ENCODE data around the gene CLUH. TPM values are rescaled to one million over a fixed set of nuclear protein-coding genes. Genes with fewer than 3 reads are reported as not detected.

The CLUH gene
- total RNA-seq, 1 donor from 2014 or later: 6.8 TPM

DNA sequence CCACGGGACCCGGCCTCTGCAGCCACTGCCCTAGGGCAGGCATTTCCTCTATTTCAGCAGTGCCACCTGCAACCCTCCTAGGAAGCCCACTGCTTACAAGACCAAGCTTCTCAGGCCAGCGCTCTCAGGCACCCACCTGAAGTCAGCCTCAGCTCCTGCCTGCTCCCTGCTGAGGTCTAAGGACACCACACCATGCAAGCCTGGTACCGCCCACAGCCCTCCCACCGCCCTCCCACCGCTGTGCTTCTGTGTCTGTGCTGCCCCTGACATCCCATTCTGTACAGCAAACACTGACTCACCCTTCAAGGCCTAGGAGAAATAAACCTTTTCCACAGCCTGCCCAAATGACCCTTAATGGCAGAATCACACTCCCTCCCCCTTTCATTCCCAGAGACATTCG lies 6.3 kb downstream of the CLUH start:
- Histone ChIP-seq H3K4me2 (no peak overlapping the region), H3K4me1 (peaks cover 14% of the 10 kb centered on the region), H4K20me1 (ENCODE audit: low read depth) (peaks cover 49% of the 10 kb centered on the region), H3K9ac (no peak overlapping the region), H3K4me3 (no peak overlapping the region), H2AFZ (replicated peaks) (no peak overlapping the region), H3K79me2 (ENCODE audit: low read depth) (peaks cover 43% of the 10 kb centered on the region), H3F3A (ENCODE audit: low read depth) (peaks cover 2% of the 10 kb centered on the region), H3K36me3 (no peaks in the 10 kb centered on the region), H3K27me3 (peaks cover 4% of the 10 kb centered on the region), H3K9me3 (ENCODE audit: low read depth) (no peaks in the 10 kb centered on the region), H3K27ac (no peak overlapping the region)
- H3K36me3 Mint-ChIP-seq: peaks cover 2% of the 10 kb centered on the region
- TF ChIP-seq EZH2 (IDR thresholded peaks at IDR 0.05) (no peak), EZH2phosphoT487 (IDR thresholded peaks at IDR 0.05) (no peak)
- TF ChIP-seq, protein P1, sequence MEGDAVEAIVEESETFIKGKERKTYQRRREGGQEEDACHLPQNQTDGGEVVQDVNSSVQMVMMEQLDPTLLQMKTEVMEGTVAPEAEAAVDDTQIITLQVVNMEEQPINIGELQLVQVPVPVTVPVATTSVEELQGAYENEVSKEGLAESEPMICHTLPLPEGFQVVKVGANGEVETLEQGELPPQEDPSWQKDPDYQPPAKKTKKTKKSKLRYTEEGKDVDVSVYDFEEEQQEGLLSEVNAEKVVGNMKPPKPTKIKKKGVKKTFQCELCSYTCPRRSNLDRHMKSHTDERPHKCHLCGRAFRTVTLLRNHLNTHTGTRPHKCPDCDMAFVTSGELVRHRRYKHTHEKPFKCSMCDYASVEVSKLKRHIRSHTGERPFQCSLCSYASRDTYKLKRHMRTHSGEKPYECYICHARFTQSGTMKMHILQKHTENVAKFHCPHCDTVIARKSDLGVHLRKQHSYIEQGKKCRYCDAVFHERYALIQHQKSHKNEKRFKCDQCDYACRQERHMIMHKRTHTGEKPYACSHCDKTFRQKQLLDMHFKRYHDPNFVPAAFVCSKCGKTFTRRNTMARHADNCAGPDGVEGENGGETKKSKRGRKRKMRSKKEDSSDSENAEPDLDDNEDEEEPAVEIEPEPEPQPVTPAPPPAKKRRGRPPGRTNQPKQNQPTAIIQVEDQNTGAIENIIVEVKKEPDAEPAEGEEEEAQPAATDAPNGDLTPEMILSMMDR (IDR thresholded peaks at IDR 0.05): no peak
- peaks cover 20% of the 10 kb centered on the region for H3K4me1 Mint-ChIP-seq
- peak overlapping the region; percentile 83 for H3K27ac Mint-ChIP-seq
- H3K27me3 Mint-ChIP-seq (ENCODE audit: insufficient read depth, low read depth): peaks cover 10% of the 10 kb centered on the region
- peak overlapping the region; percentile 11 for H3K4me3 Mint-ChIP-seq
- no peaks in the 10 kb centered on the region for H3K9me3 Mint-ChIP-seq
- no peak for DNase-seq (ENCODE audit: low spot score)

DNA sequence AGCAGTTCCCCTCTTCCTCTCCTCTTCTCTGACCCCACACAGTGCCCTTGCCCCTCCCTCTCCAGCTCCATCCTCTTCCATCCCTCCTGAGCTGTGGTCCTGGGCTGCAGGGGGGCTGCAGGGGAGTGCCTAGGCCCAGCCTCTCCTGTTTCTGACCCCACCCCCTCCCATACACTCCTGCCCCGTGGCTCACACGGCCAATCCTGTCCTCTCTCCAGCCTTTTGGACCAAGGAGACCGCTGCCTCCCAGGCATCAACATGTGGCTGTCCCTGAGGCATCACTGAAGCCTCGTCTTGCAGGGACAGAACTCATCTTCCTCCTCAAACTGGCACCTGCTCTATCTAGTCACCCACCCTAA lies 6.7 kb downstream of the CLUH start:
- Mint-ChIP-seq H3K27me3 (ENCODE audit: insufficient read depth, low read depth) (peaks cover 7% of the 10 kb centered on the region), H3K9me3 (no peaks in the 10 kb centered on the region), H3K36me3 (peaks cover 2% of the 10 kb centered on the region), H3K4me1 (peaks cover 16% of the 10 kb centered on the region), H3K27ac (peak overlapping the region; percentile 42), H3K4me3 (no peak overlapping the region)
- Histone ChIP-seq H3K79me2 (ENCODE audit: low read depth) (peaks cover 40% of the 10 kb centered on the region), H3K9ac (no peak overlapping the region), H3K4me3 (no peak overlapping the region), H3K4me1 (peaks cover 14% of the 10 kb centered on the region), H3F3A (ENCODE audit: low read depth) (no peaks in the 10 kb centered on the region), H3K27me3 (no peaks in the 10 kb centered on the region), H4K20me1 (ENCODE audit: low read depth) (peaks cover 45% of the 10 kb centered on the region), H3K36me3 (no peaks in the 10 kb centered on the region), H3K4me2 (no peak overlapping the region), H3K9me3 (ENCODE audit: low read depth) (no peaks in the 10 kb centered on the region), H2AFZ (replicated peaks) (no peak overlapping the region), H3K27ac (no peak overlapping the region)
- TF ChIP-seq, protein P1 (IDR thresholded peaks at IDR 0.05): no peak
- TF ChIP-seq EZH2phosphoT487 (IDR thresholded peaks at IDR 0.05) (no peak), EZH2 (IDR thresholded peaks at IDR 0.05) (no peak)
- DNase-seq (ENCODE audit: low spot score): peak; percentile 45

DNA sequence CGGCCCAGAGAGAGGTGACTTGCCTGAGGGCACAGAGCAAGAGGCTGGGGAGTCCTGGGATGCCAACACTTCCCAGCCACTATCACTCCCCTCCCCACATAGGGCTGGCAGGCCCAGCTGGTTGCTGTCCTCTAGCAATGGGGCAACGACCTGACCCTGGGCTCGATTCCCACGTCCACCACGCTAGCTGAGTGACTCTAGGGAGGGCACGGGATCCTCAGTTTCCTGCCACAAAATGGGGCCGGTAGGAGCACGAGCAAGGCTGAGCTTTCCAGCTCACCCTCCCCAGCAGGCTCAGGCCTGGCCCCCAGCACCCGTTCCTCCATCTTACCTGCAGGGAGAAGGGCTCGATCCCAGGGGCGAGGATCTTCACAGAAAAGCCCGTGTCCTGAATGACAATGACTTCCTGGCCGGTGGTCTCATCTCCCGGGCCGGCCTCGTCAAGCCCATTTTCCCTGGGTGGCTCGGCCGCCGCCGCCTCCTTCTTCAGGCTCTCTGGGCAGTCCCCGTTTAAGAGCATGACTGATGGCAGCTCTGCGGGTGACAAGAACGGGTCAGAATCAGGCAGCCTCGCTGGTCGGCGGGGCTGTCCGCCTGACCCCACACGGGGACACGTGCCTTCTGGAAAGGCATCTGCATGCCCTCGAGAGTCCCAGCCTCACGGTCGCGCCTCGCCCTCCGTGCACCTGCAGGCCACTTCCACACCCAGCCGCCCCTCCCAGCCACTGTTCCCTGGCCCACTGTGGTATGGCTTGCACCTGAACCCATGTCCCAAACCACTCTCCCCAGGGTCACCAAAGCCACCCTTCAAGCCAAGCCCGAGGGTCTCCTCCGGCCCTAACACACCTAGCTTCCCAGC lies 7.3 kb downstream of the CLUH start:
- Histone ChIP-seq H3K4me3 (no peak overlapping the region), H3K79me2 (ENCODE audit: low read depth) (peaks cover 34% of the 10 kb centered on the region)

More for the DNA sequence above, 7.3 kb downstream of the CLUH start:
- H3K9me3 ChIP-seq (ENCODE audit: low read depth): no peaks in the 10 kb centered on the region
- H3K4me2 ChIP-seq: no peak overlapping the region
- H3K9ac ChIP-seq: no peak overlapping the region
- no peaks in the 10 kb centered on the region for H3K36me3 ChIP-seq
- no peaks in the 10 kb centered on the region for H3F3A ChIP-seq (ENCODE audit: low read depth)
- no peak overlapping the region for H3K27ac ChIP-seq
- H3K9me3 Mint-ChIP-seq: no peaks in the 10 kb centered on the region
- peaks cover 39% of the 10 kb centered on the region for H4K20me1 ChIP-seq (ENCODE audit: low read depth)
- H3K27ac Mint-ChIP-seq: no peak overlapping the region
- H3K4me1 ChIP-seq: peaks cover 14% of the 10 kb centered on the region
- no peak for TF ChIP-seq EZH2phosphoT487 (IDR thresholded peaks at IDR 0.05)
- TF ChIP-seq, protein P1 (IDR thresholded peaks at IDR 0.05): no peak
- TF ChIP-seq EZH2 (IDR thresholded peaks at IDR 0.05): no peak
- DNase-seq (ENCODE audit: low spot score): no peak
- H3K4me3 Mint-ChIP-seq: no peak overlapping the region
- peaks cover 2% of the 10 kb centered on the region for H3K36me3 Mint-ChIP-seq
- peaks cover 6% of the 10 kb centered on the region for H3K27me3 Mint-ChIP-seq (ENCODE audit: insufficient read depth, low read depth)
- no peaks in the 10 kb centered on the region for H3K27me3 ChIP-seq
- H3K4me1 Mint-ChIP-seq: peaks cover 11% of the 10 kb centered on the region
- no peak overlapping the region for H2AFZ ChIP-seq (replicated peaks)

All from neural progenitor cell (in vitro differentiated cells).